A549 treated with ZK216348 at 1 μM for 4 hours (cell line): ENCODE data around the gene ALOX12B. TPM values are rescaled to one million over a fixed set of nuclear protein-coding genes. Genes with fewer than 3 reads are reported as not detected.

Source experiments
- total RNA-seq: library from RNA; stranded (reverse); fragments of 200-300 nt; extraction: Qiagen RNA extraction; gene quantifications from 5 replicates; pipeline ENCODE4 v1.2.3, GENCODE V29; 2022; ENCODE audit warnings: low read depth

The ALOX12B gene
- 1.1 to 2.3 TPM (median 1.6 TPM) in 5 replicates for total RNA-seq

DNA sequence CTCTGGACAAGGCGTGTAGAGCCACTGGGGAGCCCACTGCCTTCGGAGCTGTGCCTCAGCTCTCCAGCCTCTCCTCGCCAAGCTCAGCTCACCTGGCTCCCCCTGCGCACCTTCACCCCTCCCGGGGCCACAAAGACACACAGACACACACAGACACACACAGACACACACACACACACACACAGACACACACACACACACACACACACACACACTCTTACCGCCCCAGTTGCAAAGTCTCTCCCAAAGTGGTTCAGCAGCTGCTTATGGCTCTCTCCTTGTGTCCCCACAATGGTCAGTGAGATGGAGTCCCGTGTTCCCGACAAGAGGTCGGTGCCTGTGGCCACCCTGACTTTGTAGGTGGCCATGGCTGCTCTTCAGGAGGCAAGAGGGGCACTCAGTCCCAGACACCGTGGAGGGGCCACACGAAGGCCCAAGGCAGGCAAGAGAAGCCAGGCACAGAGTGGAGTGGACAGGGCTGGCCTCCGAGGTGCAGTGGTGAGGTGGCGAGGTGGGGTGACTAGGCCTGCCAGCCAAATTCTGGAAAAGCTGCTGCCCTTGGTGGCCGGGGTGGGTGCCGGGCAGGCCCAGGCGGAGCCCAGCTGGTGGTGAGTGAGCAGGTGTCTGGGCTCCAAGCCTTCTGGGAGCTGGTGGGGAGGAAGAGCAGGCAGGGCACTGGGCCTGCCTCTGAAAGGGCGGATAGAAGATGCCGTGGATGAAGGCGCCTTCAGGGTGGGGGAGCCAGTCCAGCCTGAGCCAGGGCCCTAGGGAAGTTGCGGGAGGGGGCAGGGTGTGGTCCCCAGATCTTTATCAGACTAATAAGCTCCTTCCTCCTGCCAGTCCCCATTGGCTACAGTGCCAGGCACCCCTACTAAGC is at the start of gene ALOX12B:
Gene ALOX12B (minus strand): TSS at position 642 of the 877 bp plus-strand sequence. CDS start 274 bp downstream, at position 368.

DNA sequence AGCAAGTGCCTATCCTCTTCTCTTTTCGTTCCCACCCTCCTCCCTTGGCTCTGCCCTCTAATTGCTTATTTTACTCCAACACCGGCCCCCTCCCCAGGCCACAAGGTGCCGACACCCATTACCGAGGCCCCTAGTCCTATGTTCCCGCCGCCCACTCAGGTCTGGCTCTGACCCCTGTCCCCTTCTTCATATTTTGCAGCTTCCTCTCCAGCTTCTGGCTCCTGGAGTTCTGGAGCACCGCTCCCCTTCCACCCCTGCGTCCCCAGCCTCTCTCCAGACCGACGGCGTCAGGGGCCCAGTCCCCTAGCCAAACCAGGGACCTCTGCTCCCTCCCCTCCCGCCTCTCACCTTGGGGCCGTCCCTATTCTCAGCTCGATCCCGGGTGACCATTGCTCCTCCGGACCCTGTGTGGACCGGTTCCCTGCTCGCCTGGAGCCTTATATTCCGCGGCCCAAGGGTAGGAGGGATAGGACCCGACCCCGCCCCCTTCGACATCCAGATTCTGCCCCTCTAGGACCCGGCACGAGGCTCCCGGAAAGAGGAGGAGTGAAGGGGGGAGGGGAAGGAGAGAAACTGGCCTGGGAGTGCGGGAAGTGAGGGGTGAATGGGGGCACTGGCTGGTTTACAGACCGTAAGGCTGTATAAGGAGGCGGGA is 36.3 kb upstream of the ALOX12B start, which contains the start of gene HES7:
Gene HES7 (minus strand): TSS at position 412 of the 655 bp plus-strand sequence. CDS start 22 bp downstream, at position 390.

DNA sequence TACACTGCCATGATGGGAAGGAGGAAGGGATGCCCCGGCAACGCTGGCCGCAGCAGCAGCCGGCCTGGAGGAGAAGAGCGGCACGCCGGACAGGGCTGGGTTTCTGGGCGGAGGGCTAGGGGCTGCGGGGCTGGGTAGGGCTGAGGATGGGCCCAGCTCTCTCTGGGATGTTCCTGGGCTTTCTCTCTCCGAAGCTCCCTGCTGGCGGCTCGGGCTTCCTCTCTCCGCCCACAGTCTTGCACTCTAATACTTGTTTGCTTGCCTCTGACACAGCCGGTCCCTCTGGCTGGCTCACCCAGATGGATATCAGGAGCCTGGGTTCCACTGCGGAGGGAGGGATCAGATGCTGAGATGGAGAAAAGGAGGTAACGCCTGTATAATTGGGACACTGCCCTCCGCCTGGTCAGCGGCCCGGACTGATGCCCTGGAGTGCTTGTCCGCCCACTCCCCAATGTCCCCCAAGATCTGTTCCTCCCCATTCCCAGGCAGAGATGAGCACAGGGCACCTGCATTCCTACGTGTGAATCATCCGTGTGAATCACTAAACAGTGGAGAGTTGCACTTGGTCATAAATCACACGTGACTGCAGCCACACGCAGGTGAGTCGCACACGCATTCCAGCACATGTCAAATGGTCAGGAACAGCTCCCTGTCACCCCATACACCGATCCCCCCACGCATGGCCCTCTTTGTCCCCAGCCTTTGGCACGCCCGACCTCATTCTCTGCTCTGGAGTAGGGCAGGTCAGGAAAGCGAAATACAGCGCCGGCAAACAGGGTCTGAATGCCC is 30.7 kb upstream of the ALOX12B start, which contains the start of gene ALOXE3:
Gene ALOXE3 (minus strand): TSS at position 535 of the 789 bp plus-strand sequence. CDS start 524 bp downstream, at position 11.

DNA sequence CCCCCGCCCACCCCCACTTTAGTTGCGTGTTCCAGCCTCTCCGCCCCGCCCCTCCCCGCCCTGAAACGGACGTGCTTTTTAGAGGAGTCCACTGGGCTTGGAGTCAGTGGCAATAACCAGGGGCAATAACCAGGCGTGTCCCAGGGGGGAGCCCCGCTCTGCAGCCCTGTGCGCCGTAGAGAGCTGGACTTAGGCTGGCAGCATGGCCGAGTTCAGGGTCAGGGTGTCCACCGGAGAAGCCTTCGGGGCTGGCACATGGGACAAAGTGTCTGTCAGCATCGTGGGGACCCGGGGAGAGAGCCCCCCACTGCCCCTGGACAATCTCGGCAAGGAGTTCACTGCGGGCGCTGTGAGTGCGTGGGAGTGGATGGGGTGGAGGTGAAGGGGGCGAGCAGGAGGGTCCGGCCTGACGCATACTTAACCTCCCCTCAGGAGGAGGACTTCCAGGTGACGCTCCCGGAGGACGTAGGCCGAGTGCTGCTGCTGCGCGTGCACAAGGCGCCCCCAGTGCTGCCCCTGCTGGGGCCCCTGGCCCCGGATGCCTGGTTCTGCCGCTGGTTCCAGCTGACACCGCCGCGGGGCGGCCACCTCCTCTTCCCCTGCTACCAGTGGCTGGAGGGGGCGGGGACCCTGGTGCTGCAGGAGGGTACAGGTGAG is 48.4 kb downstream of the ALOX12B start, which contains the start of gene ALOX15B:
Gene ALOX15B (plus strand): TSS at position 106 of the 657 bp plus-strand sequence. CDS start 97 bp downstream, at position 203.

Other genes starting within 250 kb of the ALOX12B start
- gene TMEM88, start 232.7 kb downstream of the ALOX12B start, total RNA-seq: 0.30 to 0.46 TPM (median 0.45 TPM) in 5 replicates
- gene NAA38, start 230.2 kb downstream of the ALOX12B start, total RNA-seq: 177 to 244 TPM (median 225 TPM) in 5 replicates
- 19.4 to 24.5 TPM (median 20.9 TPM) in 5 replicates for gene CYB5D1, start 229.7 kb downstream of the ALOX12B start, total RNA-seq
- 52.6 to 75.7 TPM (median 69.4 TPM) in 5 replicates for gene CHD3, start 198.9 kb downstream of the ALOX12B start, total RNA-seq
- gene RNF227, start 171.4 kb downstream of the ALOX12B start, total RNA-seq: 0.99 to 1.7 TPM (median 1.3 TPM) in 5 replicates
- 1.8 to 4.1 TPM (median 2.5 TPM) in 5 replicates for gene KCNAB3, start 157.9 kb downstream of the ALOX12B start, total RNA-seq
- 313 to 386 TPM (median 328 TPM) in 5 replicates for gene TRAPPC1, start 155.8 kb downstream of the ALOX12B start, total RNA-seq
- 35.7 to 46.0 TPM (median 44.6 TPM) in 5 replicates for gene CNTROB, start 155.5 kb downstream of the ALOX12B start, total RNA-seq
- not detected in 5 replicates for gene GUCY2D, start 85.1 kb downstream of the ALOX12B start, total RNA-seq
- gene ALOX15B, start 48.7 kb downstream of the ALOX12B start, total RNA-seq: 0.12 TPM in 1 of 5 replicates, not detected in the others
- gene ALOXE3, start 30.8 kb upstream of the ALOX12B start, total RNA-seq: 5.6 to 9.2 TPM (median 8.1 TPM) in 5 replicates
- gene HES7, start 36.4 kb upstream of the ALOX12B start, total RNA-seq: 1.1 to 5.5 TPM (median 4.0 TPM) in 5 replicates
- gene PER1, start 64.7 kb upstream of the ALOX12B start, total RNA-seq: 26.4 to 39.3 TPM (median 37.0 TPM) in 5 replicates
- 27.1 to 33.9 TPM (median 29.7 TPM) in 5 replicates for gene VAMP2, start 75.2 kb upstream of the ALOX12B start, total RNA-seq
- gene TMEM107, start 88.7 kb upstream of the ALOX12B start, total RNA-seq: 15.1 to 23.5 TPM (median 21.6 TPM) in 5 replicates
- gene BORCS6, start 102.5 kb upstream of the ALOX12B start, total RNA-seq: 4.3 to 9.6 TPM (median 8.8 TPM) in 5 replicates
- 144 to 164 TPM (median 152 TPM) in 5 replicates for gene AURKB, start 122.9 kb upstream of the ALOX12B start, total RNA-seq
- 13.3 to 21.2 TPM (median 15.6 TPM) in 5 replicates for gene CTC1, start 160.3 kb upstream of the ALOX12B start, total RNA-seq
- gene PFAS, start 161.6 kb upstream of the ALOX12B start, total RNA-seq: 25.9 to 60.8 TPM (median 51.2 TPM) in 5 replicates
- gene RANGRF, start 201.0 kb upstream of the ALOX12B start, total RNA-seq: 36.3 to 46.3 TPM (median 43.7 TPM) in 5 replicates
- 5.3 to 9.0 TPM (median 7.2 TPM) in 5 replicates for gene SLC25A35, start 207.7 kb upstream of the ALOX12B start, total RNA-seq
- gene ARHGEF15, start 222.5 kb upstream of the ALOX12B start, total RNA-seq: not detected in 5 replicates